ENCODE results near the gene SHLD2.
"Not testable (repeated sequence)": the region's sequence is repeated elsewhere in the genome, so short reads cannot be mapped to it uniquely, and the experiment has no call there.

Gene SHLD2

GRCh38 chr10:87149020-87149609, 54.1 kb downstream of the SHLD2 start:
- not testable (repeated sequence) for H3K4me3 ChIP-seq (replicated peaks; ENCODE audit: low read depth, low read length); DNase-seq (ENCODE audit: low read depth)
- peak; percentile 5 for TF ChIP-seq CTCF (IDR thresholded peaks at IDR 0.05; ENCODE audit: low read length, missing control alignments)

DNA sequence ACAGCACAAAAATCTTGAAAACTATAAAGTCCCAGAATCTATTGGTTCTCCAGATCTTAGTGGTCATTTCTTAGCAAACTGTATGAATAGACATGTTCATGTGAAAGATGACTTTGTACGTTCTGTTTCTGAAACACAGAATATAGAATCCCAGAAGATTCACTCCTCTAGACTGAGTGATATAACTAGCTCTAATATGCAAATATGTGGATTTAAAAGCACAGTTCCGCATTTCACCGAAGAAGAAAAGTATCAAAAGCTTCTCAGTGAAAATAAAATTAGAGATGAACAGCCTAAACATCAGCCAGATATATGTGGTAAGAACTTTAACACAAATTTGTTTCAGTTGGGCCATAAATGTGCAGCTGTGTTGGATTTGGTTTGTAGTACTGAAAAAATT, 56.5 kb downstream of the SHLD2 start:
- not testable (repeated sequence) for DNase-seq (ENCODE audit: low read depth)

DNA sequence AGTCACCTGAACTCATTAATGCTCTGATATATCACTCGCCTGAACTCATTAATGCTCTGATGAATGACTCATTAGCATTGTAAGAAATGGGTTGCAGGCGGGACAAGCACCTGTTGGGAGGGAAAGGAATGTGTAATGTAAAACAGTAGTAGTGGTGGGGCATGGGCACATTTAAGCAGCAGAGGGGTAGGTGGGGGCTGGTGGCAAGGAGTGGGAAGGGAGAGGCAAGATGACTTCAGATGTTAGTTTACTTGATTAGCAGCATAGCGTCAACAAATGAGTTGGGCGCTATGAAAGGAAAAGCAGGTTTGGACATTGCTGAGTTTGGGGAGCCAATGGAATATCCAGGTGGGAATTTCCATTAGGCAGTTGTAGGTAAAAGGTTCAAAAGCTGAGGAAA, 61.8 kb downstream of the SHLD2 start:
- DNase-seq (ENCODE audit: low read depth); H3K4me3 ChIP-seq (replicated peaks; ENCODE audit: low read depth, low read length): not testable (repeated sequence)

More for the DNA sequence above, 56.5 kb downstream of the SHLD2 start:
- not testable (repeated sequence) for H3K4me3 ChIP-seq (replicated peaks; ENCODE audit: low read depth, low read length)

- peak; percentile 35 for DNase-seq (ENCODE audit: low read depth)
These were observed 62.8 kb downstream of the SHLD2 start for GRCh38 chr10:87157821-87158220.

GRCh38 chr10:87162703-87163293, 67.8 kb downstream of the SHLD2 start:
- peak; percentile 69 for DNase-seq (ENCODE audit: low read depth)
- H3K4me3 ChIP-seq (replicated peaks; ENCODE audit: low read depth, low read length), result not testable (repeated sequence)
- peak; percentile 18 for TF ChIP-seq CTCF (IDR thresholded peaks at IDR 0.05; ENCODE audit: low read length, missing control alignments)

More at GRCh38 chr10:87157821-87158220, 62.8 kb downstream of the SHLD2 start:
- H3K4me3 ChIP-seq (replicated peaks; ENCODE audit: low read depth, low read length), result not testable (repeated sequence)

DNA sequence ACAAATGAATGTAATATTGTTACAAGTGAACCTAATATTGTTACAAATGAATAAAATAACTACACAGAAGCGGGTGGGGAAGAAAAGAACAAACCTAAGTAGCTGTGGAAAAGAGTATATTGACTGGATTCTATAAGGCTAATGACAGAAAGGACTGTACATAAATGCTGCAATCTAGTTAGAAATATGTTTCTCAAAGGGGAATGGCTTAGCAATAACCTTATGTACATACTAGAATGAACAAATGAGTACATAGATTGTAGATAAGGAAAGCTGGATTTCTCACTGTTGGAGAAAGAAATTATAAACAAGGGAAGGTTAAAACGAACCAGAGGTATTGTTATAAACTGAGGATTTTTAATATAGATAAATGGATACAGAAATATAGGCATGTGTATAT, 68.4 kb downstream of the SHLD2 start:
- H3K4me3 ChIP-seq (replicated peaks; ENCODE audit: low read depth, low read length), result not testable (repeated sequence)
- DNase-seq (ENCODE audit: low read depth), result peak; percentile 0

GRCh38 chr10:87169857-87170256, 74.9 kb downstream of the SHLD2 start:
- not testable (repeated sequence) for DNase-seq (ENCODE audit: low read depth); H3K4me3 ChIP-seq (replicated peaks; ENCODE audit: low read depth, low read length)

- not testable (repeated sequence) for H3K4me3 ChIP-seq (replicated peaks; ENCODE audit: low read depth, low read length); DNase-seq (ENCODE audit: low read depth)
These were observed 75.7 kb downstream of the SHLD2 start for GRCh38 chr10:87170705-87171104.

DNA sequence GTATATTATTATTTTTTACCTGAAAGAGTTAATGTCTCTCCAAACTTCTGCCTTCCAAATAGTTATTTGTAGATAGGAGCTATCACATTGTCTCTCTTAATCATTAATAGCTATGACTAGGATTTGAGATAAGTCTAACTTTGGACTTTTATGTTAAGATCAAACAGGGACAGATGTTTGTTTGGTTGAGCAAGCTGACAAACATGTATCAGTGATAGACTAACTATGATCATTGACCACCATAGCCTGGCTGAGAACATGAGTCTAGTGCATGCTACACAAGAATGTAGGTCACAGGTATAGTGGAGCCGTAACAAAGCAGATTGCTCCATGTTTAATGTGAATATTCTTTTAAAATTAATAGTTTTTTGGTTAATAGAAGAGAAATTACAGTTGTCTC, 76.7 kb downstream of the SHLD2 start:
- DNase-seq (ENCODE audit: low read depth); H3K4me3 ChIP-seq (replicated peaks; ENCODE audit: low read depth, low read length): not testable (repeated sequence)

DNA sequence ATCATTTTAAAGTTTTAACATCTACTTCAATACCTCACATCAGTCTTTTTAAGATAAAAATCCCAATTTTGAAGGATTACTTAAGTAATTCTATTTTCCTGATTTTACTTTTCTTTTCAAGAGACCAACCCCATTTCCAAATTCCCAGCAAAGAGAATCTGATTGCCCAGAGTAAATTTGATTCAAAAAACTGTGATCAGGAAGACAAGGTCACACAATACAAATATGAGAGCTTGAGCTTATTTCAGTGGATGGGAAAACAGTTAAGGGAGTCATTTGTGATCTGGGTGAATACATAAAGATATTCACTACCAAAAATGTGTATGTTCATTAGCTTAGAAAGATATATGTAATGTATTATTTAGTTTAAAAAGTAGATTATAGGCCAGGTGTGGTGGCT, 77.2 kb downstream of the SHLD2 start:
- not testable (repeated sequence) for DNase-seq (ENCODE audit: low read depth); H3K4me3 ChIP-seq (replicated peaks; ENCODE audit: low read depth, low read length)

DNA sequence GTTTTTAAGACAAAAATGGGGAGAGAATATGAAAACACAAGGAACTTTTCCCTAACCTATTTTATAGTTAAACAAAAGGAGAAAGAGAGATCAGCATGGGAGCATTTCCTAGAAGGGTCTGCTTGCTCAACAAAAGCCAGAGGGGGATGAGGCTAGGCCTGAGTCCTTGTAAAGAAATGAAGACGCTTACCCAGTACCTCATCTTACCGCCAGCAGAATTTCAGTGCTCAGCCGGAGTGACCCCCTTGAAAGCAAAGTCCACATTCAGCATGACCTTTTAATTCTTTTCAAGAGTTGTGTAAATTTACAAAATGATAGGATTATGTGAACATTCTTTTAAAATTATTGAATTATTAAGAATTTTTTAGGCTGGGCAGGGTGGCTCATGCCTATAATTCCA, 82.6 kb downstream of the SHLD2 start:
- not testable (repeated sequence) for DNase-seq (ENCODE audit: low read depth); H3K4me3 ChIP-seq (replicated peaks; ENCODE audit: low read depth, low read length)

DNA sequence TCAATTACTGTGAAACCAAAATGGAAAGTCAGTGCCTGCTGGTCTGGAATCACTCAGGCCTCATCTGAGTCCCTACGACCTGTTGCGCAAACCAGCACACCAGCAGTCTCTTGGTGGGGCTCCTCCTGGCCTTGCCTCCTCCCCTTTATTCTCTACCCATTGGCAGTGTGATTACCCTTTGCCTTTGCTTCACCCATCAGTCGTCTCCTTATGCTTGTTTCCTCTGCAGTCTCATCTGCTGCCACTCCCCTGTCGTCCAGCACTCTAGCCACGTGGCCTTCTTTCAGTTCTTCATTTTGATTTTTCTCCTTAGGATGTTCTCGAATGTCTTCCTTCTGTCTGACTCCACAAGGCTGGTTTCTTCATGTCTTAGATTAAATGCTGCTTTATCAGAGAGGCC, 89.4 kb downstream of the SHLD2 start:
- H3K4me3 ChIP-seq (replicated peaks; ENCODE audit: low read depth, low read length); DNase-seq (ENCODE audit: low read depth): not testable (repeated sequence)

DNA sequence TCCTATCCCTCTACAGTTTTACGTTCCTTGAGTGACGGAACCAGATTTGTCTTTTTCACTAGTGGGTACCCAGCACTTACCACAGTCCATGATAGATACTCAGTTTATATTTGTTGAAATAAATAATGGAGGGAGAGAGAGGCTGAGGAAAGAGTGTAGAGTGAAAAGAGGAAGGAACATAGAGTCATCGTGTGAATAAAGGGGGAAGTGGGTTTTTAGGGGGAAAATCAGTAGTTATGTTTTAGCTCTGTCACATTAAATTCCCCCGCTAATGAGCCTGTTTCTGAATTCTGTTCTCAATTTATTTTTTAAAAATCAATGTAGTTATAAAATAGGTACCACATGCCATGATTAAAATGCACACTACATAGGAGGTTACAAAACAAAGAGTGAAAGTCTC, 91.0 kb downstream of the SHLD2 start:
- not testable (repeated sequence) for DNase-seq (ENCODE audit: low read depth)

GRCh38 chr10:87187573-87187972, 92.6 kb downstream of the SHLD2 start:
- not testable (repeated sequence) for H3K4me3 ChIP-seq (replicated peaks; ENCODE audit: low read depth, low read length); DNase-seq (ENCODE audit: low read depth)

More for the DNA sequence above, 91.0 kb downstream of the SHLD2 start:
- not testable (repeated sequence) for H3K4me3 ChIP-seq (replicated peaks; ENCODE audit: low read depth, low read length)

GRCh38 chr10:87191841-87192240, 96.8 kb downstream of the SHLD2 start:
- DNase-seq (ENCODE audit: low read depth), result not testable (repeated sequence)

DNA sequence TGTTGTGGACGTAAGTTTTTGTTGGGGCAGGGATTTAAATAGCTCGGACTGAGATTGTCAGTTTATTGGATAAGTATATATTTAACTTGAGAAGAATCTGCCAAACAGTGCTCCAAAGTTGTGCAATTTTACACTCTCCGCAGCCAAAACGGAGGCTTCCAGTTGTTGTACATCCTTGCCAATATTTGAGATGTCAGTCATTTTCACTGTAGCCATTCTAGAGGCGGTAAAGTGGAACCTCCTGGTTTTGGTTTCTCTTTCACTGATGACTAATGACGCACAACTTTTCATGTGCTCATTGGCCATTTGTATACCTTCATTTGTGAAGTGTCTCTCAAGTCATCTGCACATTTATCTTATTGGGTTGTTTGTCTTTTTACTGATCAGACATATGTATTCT, 105.9 kb downstream of the SHLD2 start:
- peak overlapping the region; percentile 40 for H3K4me3 ChIP-seq (replicated peaks; ENCODE audit: low read depth, low read length)
- peak; percentile 84 for DNase-seq (ENCODE audit: low read depth)

More at GRCh38 chr10:87191841-87192240, 96.8 kb downstream of the SHLD2 start:
- not testable (repeated sequence) for H3K4me3 ChIP-seq (replicated peaks; ENCODE audit: low read depth, low read length)

DNA sequence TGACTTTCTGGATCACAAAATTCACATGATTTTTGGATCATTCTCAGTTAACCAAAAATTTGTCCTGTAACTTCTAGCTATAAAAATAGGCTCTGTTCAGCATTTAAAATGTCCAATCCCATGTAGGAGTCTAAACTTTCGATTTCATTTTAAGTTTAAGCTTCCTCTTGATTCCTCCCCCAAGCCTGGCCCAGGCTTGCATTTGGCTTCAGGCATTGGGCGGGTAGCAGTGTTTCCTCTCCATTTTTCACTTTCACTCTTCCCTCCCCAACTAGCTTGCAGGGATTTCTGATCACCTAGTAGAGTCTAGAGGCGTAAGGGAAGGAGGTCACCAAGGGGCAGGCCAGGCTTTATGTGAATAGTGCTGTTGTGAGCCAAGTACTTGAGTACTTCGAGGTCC, 109.8 kb downstream of the SHLD2 start:
- H3K4me3 ChIP-seq (replicated peaks; ENCODE audit: low read depth, low read length), result not testable (repeated sequence)

More for the DNA sequence above, 109.8 kb downstream of the SHLD2 start:
- DNase-seq (ENCODE audit: low read depth), result not testable (repeated sequence)
